Measurements from ENCODE around the gene KIAA1549. TPM values are rescaled to one million over a fixed set of nuclear protein-coding genes. Genes with fewer than 3 reads are reported as not detected.

The KIAA1549 gene
- total RNA-seq, 2 experiments from 2014 or later, result not detected

- no peak for TF ChIP-seq CTCF (IDR thresholded peaks at IDR 0.05)
- no peaks in the 10 kb centered on the region for H3K4me1 Mint-ChIP-seq (ENCODE audit: low read depth)
- intact Hi-C loops (cut with DNase I, micrococcal nuclease), result no loop called here
- Histone ChIP-seq H3K27me3 (ENCODE audit: control insufficient read depth in 1 of 2, insufficient read depth in 2 of 2, low read length in 2 of 2) (no peaks in the 10 kb centered on the region), H3K36me3 (ENCODE audit: insufficient read depth, low read length) (no peaks in the 10 kb centered on the region), H3K9me3 (ENCODE audit: control insufficient read depth in 1 of 2, insufficient read depth in 1 of 2, low read length in 2 of 2) (no peaks in the 10 kb centered on the region), H3K4me1 (ENCODE audit: insufficient read depth, low read length) (no peaks in the 10 kb centered on the region), H3K27ac (ENCODE audit: low read depth in 1 of 2, low read length in 2 of 2) (no peak overlapping the region), H3K4me3 (ENCODE audit: low read length) (no peak overlapping the region)
- no peaks in the 10 kb centered on the region for H3K9me3 Mint-ChIP-seq
- H3K4me3 Mint-ChIP-seq, result no peak overlapping the region
- CTCF ChIA-PET, result no interaction called here
- H3K27ac Mint-ChIP-seq, result no peak overlapping the region
- ATAC-seq (ENCODE audit: poor library complexity), result no peak
- no peaks in the 10 kb centered on the region for H3K36me3 Mint-ChIP-seq (ENCODE audit: low read depth)
- H3K27me3 Mint-ChIP-seq, result no peaks in the 10 kb centered on the region
- no peak for DNase-seq
- POLR2A ChIA-PET, result no interaction called here
These were observed 45.7 kb downstream of the KIAA1549 start for GRCh38 chr7:138935465-138936011.

GRCh38 chr7:138934861-138935260 lies 46.3 kb downstream of the KIAA1549 start:
- Mint-ChIP-seq H3K4me1 (ENCODE audit: low read depth) (no peaks in the 10 kb centered on the region), H3K9me3 (no peaks in the 10 kb centered on the region), H3K27me3 (no peaks in the 10 kb centered on the region), H3K36me3 (ENCODE audit: low read depth) (no peaks in the 10 kb centered on the region), H3K4me3 (no peak overlapping the region), H3K27ac (no peak overlapping the region)
- POLR2A ChIA-PET, result no interaction called here
- intact Hi-C loops (cut with DNase I, micrococcal nuclease), result no loop called here
- DNase-seq (no peak), ATAC-seq (ENCODE audit: poor library complexity) (no peak)
- Histone ChIP-seq H3K4me1 (ENCODE audit: insufficient read depth, low read length) (no peaks in the 10 kb centered on the region), H3K27ac (ENCODE audit: low read depth in 1 of 2, low read length in 2 of 2) (no peak overlapping the region), H3K4me3 (ENCODE audit: low read length) (no peak overlapping the region), H3K9me3 (ENCODE audit: control insufficient read depth in 1 of 2, insufficient read depth in 1 of 2, low read length in 2 of 2) (no peaks in the 10 kb centered on the region), H3K36me3 (ENCODE audit: insufficient read depth, low read length) (no peaks in the 10 kb centered on the region), H3K27me3 (ENCODE audit: control insufficient read depth in 1 of 2, insufficient read depth in 2 of 2, low read length in 2 of 2) (no peaks in the 10 kb centered on the region)
- CTCF ChIA-PET, result no interaction called here
- no peak for TF ChIP-seq CTCF (IDR thresholded peaks at IDR 0.05)

GRCh38 chr7:138934367-138934766 lies 46.8 kb downstream of the KIAA1549 start:
- POLR2A ChIA-PET, result no interaction called here
- intact Hi-C loops (cut with DNase I, micrococcal nuclease), result no loop called here

More at GRCh38 chr7:138934367-138934766, 46.8 kb downstream of the KIAA1549 start:
- no peak for ATAC-seq (ENCODE audit: poor library complexity)
- Mint-ChIP-seq H3K27ac (no peak overlapping the region), H3K27me3 (no peaks in the 10 kb centered on the region), H3K4me1 (ENCODE audit: low read depth) (no peaks in the 10 kb centered on the region), H3K9me3 (no peaks in the 10 kb centered on the region), H3K4me3 (no peak overlapping the region), H3K36me3 (ENCODE audit: low read depth) (no peaks in the 10 kb centered on the region)
- CTCF ChIA-PET, result no interaction called here
- Histone ChIP-seq H3K27ac (ENCODE audit: low read depth in 1 of 2, low read length in 2 of 2) (no peak overlapping the region), H3K27me3 (ENCODE audit: control insufficient read depth in 1 of 2, insufficient read depth in 2 of 2, low read length in 2 of 2) (no peaks in the 10 kb centered on the region), H3K4me1 (ENCODE audit: insufficient read depth, low read length) (no peaks in the 10 kb centered on the region), H3K9me3 (ENCODE audit: control insufficient read depth in 1 of 2, insufficient read depth in 1 of 2, low read length in 2 of 2) (no peaks in the 10 kb centered on the region), H3K4me3 (ENCODE audit: low read length) (no peak overlapping the region), H3K36me3 (ENCODE audit: insufficient read depth, low read length) (no peaks in the 10 kb centered on the region)
- no peak for TF ChIP-seq CTCF (IDR thresholded peaks at IDR 0.05)
- DNase-seq, result no peak

Data from CD4-positive, alpha-beta T cell (primary cell).